Epithelial cell of prostate (primary cell): Measurements from ENCODE around the gene UBE2J2.
A peak's percentile ranks its signal among the peaks of the same experiment; 100 is the strongest.

Experiments used
- DNase-seq: peaks from one replicate; pipeline ENCODE4 v3.0.0-alpha.2; 2011; ENCODE audit warnings: low read depth, low spot score
- H3K27ac ChIP-seq: fragments of 450-650 bp; 2 replicates; pipeline ENCODE4 v1.5.1; 2017; ENCODE audit warnings: mild to moderate bottlenecking

UBE2J2 gene

DNA sequence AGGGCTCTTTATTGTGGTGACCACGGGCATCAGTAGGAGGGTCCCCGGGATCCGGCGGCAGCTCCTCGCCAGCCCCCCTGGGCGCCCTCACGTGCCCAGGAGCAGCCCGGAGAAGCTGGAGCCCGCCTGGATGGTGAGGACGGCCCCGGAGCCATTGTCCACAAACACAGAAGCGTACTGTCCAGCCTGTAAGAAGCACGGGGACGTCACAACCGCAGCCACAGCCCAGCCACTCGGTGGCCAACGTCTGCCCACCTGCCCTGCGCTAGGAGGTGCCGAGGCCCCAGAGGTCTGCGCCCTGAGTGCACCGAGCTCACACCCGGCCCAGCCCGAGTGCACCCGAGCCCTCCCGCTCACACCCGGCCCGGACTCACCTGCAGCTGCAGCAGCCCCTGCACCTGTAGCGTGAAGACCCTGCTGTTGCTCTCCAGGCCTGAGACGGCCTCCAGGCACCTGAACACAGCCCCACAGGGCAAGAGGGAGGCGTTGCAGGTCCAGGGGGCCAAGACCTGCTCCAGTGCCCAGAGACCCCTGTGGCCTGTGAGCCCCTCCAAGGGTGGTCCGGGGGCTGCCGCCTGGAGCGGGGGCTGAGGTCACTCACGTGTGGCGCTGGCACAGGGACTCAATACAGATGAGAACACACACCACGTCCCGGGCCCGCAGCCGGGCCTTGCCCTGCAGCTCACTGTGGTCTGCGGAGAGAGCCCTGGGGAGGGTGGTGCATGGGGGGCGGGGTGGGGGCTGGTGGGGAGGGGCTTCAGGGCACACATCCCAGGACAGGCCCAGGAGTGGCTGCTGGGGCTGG lies 31.0 kb downstream of the UBE2J2 start:
- H3K27ac ChIP-seq: no peak overlapping the region
- DNase-seq: no peak

DNA sequence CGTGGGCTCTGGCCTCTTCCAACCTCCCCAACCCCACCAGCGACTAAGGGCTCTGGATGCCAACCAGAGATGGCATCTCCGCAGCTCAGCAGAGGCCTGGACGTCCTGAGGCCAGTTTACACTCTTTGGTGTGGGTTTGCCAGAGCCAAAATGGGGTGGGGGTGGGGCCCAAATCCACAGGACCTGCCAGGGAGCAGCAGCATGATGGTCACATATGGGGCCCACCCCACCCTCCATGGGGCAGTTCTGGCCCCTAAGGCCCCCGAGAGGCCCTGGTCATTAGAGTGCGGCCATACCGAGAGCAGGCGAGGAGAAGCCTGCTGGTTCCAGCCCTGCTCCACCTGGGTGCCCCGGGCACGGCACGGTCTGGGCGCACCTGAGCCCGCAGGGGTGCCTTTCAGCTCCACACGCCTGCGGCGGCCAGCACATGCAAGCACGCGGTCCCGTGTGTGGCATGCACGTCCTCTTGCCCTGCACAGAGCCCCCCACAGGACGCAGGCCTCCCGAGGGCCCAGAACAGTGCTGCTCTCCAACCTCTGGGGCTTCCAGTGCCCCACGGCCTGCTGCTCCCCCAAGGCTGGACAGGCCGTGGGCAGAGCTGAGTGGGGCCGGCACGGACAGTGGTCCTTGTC lies 31.9 kb downstream of the UBE2J2 start:
- no peak for DNase-seq

DNA sequence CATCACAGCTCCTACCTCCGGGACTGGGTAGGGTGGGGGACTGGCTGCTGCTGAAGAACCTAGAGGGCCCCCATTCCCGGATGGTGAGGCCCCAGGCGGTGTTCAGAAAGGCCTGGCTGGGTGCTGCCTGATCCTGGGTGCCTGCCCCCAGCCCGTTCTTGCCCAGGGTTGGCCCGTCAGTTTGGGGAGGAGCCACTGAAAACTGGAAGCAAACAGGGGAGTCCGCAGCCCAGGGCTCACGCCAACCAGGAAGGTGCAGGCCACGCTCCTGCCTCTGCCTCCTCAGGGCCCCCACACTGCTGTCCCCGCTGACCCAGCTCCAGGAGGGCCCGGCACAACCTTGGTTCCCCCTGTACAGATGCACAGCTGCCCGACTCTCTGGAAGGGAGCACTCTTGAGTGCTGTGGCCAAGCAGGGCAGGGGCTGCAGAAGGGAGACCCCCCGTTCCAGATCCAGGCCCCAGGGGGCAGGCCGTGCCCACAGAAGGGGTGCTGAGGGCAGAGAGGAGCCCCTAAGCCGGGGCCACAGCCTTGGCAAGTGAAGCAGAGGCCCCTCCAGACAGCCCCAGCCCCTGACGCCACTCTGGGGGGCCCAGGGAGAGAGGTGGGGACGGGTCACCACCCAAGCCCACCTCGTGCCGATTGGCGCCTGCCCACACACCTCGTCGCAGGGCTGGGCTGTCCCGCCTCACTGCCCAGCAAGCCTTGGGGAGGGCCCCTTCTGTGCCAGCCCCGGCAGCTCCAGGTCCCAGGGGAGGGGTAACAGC lies 32.6 kb downstream of the UBE2J2 start:
- no peak overlapping the region for H3K27ac ChIP-seq
- DNase-seq: no peak

More for the DNA sequence above, 31.9 kb downstream of the UBE2J2 start:
- no peak overlapping the region for H3K27ac ChIP-seq

DNA sequence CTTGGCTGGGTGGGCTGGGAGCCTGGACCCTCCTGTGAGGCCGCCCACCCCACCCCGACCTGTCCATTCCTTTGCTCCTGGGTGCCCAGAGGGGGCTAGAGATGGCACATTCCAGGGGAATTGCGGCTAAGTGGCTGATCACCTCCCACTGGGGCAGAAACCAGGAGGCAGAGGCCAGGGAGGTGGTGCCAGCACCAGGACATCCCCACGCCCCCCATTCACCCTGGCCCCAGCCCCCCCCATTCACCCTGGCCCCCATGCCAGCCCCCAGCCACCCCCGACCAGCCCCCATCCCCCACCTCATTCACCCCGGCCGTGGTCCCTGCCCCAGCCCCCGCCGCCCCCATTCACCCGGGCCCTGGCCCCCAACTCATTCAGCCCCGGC lies 33.3 kb downstream of the UBE2J2 start:
- no peak overlapping the region for H3K27ac ChIP-seq
- DNase-seq: no peak

DNA sequence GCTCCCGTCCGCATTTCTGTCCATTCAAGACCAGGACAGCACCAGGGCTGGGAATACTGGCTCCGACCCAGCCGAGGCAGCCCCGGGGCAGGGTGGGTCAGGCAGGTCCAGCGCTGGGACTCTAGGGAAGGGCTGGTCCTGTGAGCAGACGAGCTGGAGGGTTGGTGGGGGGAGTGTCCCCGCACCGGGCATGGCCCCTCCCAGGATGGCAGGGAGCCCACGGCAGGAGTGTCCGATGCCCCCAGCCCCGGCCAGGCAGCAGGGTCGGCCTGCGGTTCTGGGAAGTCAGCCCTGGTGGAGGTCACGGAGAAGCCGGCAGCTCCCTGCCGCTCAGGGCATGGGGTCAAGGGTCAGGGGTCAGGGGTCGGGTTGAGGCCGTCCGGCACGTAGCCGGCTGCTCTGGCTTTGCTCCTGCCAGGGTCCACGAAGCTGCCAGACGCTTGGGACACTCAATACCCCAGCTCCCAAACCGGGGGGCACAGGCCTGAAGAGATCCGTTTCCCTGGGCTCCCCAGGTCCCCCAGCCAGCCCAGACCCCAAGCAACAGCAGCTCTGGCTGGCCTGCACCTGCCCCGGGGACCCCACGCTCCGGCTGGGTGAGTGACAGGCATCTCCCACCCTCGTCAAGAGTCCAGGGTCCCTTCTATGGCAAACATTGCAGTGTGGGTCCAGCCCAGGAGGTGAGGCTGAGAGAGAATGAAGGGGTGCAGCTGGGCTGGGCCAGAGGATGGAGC lies 33.9 kb downstream of the UBE2J2 start:
- H3K27ac ChIP-seq: no peak overlapping the region
- no peak for DNase-seq

DNA sequence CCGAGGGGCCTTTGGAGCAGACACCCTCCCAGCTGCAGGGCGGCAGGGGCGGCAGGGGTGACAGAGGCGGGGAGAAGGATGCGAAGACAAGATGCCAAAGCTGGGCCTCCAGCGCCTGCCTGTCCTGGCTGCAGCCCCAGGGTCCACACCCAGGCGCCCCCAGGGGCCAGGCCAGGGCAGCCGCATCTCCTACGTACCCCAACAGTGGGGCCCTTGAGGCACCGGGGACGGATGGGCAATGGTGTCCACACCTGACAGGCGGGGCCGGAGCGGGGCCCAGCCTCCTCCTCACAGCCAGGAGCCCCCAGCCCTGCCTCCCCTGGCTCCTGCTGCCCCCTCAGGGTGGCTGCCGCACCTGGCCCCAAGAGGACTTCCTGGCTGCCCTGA lies 34.4 kb downstream of the UBE2J2 start:
- no peak overlapping the region for H3K27ac ChIP-seq
- DNase-seq: no peak

DNA sequence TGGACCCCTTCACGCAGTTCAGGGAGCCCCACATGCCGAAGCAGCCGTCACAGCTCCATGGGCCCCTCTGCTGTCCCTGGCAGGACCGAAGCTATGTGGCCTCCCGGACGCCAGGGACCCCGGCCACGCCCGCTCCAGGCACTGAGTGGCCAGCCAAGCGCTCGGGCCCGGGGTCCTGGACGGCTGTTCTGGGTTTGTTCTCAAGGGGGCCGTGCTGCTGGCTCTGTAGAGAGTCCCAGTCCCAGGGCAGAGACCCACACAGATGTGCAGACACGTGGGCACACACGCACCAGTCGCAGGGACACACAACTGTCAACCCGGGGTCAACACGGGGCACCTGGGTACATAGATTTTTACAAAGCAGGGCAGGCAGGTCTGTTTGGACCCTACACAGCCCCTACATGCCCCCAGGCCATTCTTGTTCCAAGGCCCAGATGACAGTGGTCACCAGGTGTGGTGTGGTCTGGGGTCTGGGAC lies 34.9 kb downstream of the UBE2J2 start:
- DNase-seq: no peak
- no peak overlapping the region for H3K27ac ChIP-seq

DNA sequence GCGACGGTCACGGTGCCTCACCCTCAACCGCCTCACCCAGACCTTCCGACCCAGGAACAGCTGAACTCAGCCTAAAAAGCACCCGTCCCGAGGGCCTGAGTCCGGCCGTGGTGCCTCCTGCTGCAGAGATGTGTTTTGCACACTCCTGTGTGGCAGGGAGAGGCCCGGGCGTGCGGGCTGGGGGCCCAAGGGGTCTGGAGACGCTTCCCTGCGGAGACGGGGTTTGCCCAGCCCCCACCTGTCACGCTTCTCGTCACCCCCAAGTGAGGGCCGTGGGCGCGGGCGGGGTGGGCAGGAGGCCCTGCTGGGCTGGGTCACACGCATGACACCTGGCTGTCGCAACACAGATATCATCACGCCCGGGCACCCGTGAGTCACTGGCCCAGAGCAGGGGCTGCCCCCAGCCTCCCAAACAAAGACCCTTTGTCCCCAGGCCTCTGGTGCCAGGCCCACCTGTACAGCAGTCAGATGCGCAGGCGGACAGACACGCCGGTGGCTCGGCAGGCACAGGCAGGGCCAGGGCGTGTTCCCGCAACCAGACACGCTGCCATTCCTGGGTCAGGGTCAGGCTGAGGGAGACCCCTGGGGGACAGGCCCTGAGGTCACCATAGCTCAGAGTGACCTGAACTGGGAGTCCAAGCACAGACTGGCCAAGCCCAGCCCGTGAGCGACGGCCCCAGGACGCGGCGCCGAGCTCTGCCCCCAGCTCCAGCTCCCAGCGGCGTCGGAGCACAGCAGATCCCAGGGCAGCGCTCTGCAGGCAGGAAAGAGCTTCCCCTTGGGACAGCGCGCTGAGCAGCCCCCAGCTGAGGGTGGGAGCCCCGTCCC lies 35.6 kb downstream of the UBE2J2 start:
- no peak for DNase-seq
- H3K27ac ChIP-seq: peak overlapping the region; percentile 12

DNA sequence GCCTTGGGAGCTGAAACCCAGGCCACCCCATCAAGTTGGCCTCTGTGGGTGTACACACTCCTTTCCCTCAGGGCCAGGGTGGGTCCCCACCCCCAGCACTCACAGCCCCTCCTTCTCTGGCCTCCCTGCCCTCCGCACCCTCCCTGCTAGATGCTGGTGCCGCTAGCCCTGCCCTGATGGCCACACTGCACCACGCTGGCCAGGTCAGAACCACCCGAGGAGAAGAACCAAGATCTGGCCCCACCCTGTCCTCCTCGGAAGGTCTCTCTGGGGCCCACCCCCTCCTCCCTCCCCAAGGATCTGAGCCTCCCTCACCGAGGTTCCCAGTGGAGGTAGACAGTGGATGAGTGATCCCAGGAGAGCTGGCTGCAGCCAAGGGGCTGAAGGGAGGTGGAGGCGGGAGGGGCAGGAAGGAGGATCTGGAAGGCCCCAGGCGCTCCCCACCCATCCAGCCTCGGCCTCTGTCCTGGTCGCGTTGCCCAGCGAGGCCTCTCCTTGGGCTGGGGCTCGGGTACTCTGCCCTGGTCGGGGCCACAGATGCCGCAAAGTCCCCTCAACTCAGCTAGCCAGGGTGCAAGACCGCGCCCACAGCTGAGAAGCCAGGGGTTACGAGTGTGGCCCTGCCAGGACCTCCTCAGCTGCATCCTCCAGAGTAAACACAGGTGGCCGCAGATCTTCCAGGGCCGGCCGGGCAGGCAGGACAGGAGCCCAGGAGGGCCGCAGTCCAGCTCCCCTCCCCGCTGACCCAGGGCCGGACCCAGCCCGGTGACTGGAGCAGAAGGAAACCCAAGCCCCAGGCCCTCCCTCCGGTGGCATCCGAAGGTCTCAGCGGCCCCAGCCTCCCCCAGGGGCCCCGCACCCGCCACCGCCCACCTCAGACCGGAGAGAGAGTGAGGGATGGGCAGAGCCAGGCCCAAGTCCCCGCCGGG lies 36.4 kb downstream of the UBE2J2 start:
- H3K27ac ChIP-seq: peak overlapping the region; percentile 12

DNA sequence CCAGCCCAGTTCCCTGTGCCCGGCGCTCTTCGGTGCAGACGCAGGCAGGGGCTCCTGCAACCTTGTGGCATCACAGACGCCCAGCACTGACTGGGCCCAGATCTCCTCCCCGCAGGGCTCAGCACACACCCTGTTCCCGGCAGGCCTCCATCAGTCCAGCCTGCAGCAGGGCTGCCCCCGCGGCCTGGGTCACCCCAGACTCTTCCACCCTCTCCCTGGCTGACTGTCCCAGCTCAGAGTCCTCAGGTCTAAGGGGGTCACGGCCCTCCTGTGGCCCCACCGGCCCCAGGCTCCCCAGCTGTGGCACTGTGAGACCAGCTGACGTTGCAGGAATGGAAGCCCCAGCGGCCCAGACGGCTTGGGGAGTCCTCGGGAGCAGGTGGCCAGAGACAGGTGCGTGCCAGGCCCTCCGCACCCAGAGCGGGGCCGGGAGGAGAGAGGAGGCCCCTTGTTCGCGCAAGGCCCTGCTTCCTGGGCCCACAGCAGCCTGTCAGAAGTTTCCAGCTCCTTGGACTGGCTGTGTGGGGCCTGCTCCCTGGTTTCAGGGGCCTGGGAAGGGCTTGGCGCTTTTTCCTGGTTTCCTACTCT lies 37.4 kb downstream of the UBE2J2 start:
- H3K27ac ChIP-seq: no peak overlapping the region
- no peak for DNase-seq

More for the DNA sequence above, 36.4 kb downstream of the UBE2J2 start:
- DNase-seq: no peak

DNA sequence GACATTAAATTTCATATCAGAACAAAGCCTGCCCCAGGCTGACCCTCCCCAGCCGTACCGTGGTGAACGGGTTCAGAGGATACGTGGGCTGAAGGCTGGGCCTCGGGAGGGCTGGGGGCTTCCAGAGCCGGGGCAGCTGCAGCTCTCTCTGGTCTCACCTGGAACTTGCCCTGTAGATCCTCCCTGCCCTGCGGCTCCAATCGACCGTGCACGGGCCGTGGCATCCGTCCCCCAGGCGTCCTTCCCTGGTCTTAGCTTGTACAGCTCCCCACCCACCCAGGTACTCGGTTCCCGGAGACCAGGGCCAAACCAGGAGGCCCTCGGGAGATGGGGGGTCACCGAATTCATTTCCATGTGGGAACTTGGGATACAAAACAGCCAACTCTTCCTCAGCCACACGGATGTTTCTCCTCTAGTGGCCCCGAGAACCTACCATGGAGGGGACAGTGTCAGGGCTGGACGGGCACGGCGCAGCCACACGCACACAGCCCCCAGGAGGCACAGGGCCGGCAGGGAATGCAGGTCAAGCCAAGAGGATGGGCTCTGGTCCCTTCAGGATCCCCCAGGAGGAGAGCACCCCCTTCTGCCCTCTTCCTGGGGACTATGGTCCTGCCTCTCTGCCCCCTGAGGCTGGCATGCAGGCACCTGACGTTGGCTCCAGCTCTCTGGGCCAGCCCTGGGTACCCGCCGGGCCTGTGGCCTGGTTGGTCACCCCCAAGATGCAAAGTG lies 38.5 kb downstream of the UBE2J2 start:
- DNase-seq: no peak
- H3K27ac ChIP-seq: no peak overlapping the region

DNA sequence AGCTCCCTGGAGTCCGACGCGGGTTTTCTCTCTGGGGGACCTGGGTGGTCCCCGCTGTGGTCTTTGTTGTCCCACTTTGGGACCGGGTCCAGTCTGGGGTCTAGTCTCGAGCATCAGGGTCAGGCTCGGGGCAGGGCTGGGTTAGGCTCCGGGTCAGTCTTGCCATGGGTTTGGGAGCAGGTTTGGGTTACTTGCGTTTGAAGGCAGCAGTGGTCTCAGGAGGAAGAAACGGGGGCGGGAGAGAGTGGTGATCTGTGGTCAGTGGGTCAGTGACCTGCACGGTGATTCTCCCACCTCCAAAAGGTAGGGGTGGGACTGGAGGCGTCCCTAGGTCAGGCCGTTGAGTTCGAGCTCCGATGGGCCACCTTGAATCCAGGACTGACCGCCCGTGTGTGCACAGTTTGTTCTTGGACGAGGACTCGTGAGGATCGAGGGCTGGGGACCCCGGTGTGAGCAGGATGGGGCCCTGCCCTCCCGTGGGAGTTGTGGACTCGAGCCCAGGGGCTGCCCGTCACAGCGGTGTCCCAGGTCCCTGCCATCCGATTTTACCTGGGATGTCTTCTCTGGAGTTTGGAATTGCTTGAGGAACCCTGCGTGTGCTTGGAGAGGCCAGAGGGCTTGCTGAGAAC lies 39.4 kb downstream of the UBE2J2 start:
- no peak for DNase-seq
- H3K27ac ChIP-seq: no peak overlapping the region

DNA sequence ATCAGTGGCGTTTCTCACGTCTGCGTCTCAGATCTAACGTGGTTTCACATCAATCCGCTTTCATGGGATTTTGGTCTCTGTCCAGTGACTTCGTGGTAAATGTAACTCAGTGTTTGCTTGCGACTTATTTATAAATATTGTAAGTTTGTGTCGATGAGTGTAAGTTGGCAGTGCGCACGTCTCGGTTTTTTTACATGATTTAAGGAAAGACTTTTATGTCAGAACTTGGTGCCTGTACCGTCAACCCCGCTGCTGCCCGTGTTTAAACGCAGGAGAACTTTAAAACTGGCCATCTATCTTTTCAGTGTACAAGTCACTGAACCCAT lies 40.1 kb downstream of the UBE2J2 start:
- H3K27ac ChIP-seq: no peak overlapping the region
- DNase-seq: no peak

DNA sequence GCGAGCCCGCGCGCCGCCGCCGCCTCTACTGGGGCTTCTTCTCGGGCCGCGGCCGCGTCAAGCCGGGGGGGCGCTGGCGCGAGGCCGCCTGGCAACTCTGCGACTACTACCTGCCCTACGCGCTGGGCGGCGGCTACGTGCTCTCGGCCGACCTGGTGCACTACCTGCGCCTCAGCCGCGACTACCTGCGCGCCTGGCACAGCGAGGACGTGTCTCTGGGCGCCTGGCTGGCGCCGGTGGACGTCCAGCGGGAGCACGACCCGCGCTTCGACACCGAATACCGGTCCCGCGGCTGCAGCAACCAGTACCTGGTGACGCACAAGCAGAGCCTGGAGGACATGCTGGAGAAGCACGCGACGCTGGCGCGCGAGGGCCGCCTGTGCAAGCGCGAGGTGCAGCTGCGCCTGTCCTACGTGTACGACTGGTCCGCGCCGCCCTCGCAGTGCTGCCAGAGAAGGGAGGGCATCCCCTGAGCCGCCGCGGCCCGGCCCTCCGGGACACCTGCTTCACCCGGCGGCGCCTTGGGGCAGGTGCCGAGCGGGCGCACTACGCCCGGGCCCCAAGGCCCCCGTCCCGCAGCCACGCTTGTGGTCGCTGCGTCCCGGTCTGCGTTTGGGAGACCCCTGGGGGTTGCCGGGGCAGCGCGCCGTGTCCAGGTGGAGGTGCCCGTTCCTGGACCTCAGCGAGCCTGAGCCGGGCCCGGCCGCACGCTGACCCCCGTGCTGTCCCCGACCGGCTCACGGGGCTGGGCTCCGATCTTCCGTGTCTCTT lies 40.7 kb downstream of the UBE2J2 start:
- peak overlapping the region; percentile 78 for H3K27ac ChIP-seq
- no peak for DNase-seq

DNA sequence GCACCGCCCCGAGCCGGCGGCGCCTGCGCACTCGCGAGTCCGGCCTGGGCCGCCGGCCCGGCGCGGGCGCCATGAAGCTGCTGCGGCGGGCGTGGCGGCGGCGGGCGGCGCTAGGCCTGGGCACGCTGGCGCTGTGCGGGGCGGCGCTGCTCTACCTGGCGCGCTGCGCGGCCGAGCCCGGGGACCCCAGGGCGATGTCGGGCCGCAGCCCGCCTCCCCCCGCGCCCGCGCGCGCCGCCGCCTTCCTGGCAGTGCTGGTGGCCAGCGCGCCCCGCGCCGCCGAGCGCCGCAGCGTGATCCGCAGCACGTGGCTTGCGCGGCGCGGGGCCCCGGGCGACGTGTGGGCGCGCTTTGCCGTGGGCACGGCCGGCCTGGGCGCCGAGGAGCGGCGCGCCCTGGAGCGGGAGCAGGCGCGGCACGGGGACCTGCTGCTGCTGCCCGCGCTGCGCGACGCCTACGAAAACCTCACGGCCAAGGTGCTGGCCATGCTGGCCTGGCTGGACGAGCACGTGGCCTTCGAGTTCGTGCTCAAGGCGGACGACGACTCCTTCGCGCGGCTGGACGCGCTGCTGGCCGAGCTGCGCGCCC lies 41.4 kb downstream of the UBE2J2 start, which contains the start of gene B3GALT6:
TSS of gene B3GALT6 (plus strand) at position 30 of the 588 bp plus-strand sequence. CDS start at position 72, 42 bp downstream.
- DNase-seq: no peak
- peak within 1 kb of the TSS; percentile 78 for H3K27ac ChIP-seq
